Activated CD4-positive, CD25-positive, alpha-beta regulatory T cell treated with anti-CD3 and anti-CD28 coated beads, Interleukin-2, amount 50 U/mL, for 72 hours (primary cell): Measurements from ENCODE around the gene TLK1.
"Not testable (repeated sequence)": the region's sequence is repeated elsewhere in the genome, so short reads cannot be mapped to it uniquely, and the experiment has no call there.

Source experiments
- DNase-seq: peaks from one replicate; pipeline ENCODE4 v3.0.0; 2021

Gene TLK1

DNA sequence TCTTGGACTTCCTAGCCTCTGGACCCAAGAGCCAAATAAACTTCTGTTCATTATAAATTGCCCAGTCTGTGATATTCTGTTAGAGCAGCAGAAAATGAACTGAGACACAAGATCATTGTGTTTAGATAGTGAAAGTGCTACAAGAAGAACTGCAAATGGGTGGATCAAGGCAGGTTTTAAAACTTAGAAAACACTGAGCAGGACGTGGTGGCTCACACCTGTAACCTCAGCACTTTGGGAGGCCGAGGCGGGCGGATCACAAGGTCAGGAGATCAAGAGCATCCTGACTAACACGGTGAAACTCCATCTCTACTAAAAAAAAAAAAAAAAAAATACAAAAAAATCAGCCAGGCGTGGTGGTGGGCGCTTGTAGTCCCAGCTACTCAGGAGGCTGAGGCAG, 84.3 kb downstream of the TLK1 start:
- not testable (repeated sequence) for DNase-seq

DNA sequence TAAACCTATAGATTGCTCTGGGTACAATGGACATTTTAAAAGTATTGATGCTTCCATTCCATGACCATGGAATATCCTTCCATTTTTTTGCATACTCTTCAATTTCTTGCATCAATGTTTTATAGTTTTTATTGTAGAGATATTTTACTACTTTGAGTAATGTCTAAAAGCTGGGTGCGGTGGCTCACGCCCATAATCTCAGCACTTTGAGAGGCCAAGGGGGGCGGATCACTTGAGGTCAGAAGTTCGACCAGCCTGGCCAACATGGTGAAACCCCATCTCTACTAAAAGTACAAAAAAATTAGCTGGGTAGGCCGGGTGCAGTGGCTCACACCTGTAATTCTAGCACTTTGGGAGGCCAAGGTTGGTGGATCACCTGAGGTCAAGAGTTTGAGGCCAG, 88.5 kb downstream of the TLK1 start:
- DNase-seq = no peak

DNA sequence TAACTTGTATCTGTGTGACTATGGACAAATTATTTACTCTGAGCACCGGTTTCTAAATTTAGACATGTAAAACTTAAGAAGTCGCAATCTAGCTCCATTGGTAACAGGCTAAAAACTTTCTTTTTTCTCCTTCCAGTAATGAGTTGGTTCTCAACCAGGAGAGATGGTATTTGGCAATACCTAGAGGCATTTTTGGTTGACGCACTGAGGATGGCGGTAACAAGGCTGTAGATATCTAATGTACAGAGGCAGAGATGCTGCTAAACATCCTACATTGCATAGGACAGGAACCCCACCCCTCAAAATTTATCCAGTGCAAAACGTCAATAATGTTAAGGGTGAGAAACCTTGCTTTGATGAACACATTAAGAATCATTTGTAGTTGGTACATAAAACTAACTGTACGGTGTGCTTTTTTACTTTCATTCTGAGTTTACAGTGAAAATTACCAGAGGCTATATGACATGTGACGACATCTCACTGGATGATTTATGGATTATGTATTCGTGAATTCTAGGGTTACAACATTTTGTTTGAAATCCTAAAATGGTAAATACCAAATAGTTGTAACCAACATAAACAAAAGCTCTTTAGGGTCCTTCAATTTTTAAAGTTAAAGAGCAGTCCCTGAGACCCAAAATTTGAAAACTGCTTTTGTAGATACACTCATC, 91.3 kb downstream of the TLK1 start:
- DNase-seq = no peak

DNA sequence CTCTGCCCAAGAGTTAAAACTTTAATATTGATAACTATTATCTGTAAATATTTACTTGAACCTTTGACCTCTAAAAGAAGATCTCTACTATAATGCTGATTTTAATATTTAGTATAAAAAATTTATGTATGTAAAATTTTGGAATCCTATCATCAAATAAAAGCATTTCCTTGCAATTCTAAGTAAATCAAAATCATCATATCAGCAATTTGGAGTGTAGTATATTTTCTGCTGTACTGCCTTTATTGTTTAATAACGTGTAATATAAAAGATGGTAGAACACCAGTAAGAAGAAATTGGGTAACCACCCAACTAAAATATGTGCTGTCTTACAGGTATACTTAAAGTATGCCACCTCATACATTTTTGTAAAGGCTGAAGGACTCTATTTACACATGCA, 94.6 kb downstream of the TLK1 start:
- no peak for DNase-seq

- DNase-seq = no peak
Observed at GRCh38 chr2:171057575-171057974, 103.1 kb downstream of the TLK1 start.

GRCh38 chr2:171056307-171056706, 104.4 kb downstream of the TLK1 start:
- DNase-seq = no peak

GRCh38 chr2:171049691-171050090, 111.0 kb downstream of the TLK1 start:
- DNase-seq = no peak

DNA sequence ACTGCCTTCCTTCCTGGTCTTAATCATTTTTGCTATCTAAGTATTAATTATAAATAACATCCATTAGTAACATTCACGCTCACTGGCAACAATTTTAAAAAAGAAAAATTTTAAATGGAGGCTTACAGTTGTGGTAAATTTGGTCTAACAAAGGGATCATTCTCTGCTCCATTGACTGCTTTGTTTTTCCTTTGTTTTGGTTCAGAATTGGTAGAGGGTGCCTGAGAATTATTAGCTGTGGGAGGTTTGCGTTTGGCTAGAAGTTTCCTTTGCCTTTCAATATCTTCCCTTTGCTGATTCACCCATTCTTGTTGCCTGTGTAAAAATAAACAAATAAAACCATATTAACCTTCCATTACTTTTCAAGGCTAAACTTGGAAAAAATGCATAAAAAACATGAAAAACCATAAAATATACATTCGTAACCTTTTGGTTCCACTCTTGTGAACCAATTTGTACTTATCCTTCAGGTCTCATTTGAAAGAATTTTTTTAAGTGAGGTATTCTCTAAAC, 114.6 kb downstream of the TLK1 start:
- DNase-seq = no peak

GRCh38 chr2:171044416-171044815, 116.3 kb downstream of the TLK1 start:
- DNase-seq = no peak

DNA sequence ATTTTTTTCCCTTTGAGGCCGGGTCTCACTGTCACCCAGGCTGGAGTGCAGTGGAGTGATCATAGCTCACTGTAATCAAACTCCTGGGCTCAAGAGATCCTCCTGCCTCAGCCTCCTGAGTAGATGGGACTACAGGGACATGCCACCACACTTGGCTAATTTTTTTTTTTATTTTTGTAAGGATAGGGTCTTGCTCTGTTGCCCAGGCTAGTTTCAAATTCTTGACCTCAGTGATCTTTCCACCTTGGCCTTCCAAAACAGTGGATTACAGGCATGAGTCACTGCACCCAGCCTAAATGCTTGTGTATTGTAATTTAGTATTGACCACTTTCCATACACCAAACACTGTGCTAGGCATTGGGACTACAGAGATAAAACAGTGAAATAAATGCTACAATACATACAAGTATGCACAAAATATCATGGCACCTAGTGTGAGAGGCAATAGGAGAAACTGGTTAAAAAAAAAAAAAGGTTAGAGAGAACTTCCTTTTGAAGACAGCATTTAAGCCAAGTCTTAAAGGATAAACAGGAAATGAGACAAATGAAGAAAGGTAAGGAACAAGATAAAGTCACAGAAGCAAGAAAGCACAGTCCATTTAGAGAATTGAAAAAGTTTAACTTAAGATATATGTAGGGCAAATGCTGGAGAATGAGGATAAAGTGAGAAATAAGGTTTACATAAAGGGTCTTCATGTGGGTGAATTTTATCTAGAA, 118.3 kb downstream of the TLK1 start:
- DNase-seq = no peak

DNA sequence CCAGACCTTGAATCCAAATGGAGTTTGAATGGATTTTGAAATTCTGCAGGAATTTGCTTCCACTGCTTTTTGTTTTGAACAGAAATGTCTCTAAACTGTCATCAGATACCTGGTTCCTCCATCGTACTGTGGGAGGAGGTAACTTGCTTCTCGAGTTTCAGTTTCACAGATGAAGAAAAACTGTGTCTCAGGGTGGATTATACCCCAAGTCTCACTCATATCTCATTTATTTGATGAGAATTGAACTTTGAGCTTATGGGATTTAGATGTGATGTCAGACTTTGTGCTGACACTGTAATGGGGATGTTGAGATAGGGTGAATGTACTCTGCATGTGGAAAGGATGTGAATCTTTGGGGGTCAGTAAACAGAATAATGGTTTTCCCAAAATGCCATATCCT, 124.2 kb downstream of the TLK1 start:
- DNase-seq = no peak

GRCh38 chr2:171034315-171034714, 126.4 kb downstream of the TLK1 start:
- DNase-seq = no peak

DNA sequence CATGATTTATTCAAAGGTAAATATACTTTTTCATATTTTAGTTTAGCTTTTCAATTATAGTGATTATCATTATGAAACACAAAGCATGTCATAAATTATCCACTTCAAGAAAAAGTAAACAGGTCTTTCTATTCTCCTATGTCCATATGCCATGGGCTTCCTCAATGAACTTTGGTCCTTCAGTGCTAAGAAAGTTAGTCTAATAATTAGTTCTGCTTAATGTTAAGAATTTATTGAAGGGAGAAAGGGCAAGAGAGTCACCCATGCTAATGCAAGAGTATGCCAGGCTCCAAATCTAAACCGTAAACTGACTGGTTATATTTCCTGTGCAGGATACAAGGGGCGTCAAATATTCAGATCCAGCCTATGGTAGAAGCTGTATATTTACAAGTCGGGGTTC, 135.5 kb downstream of the TLK1 start:
- no peak for DNase-seq

DNA sequence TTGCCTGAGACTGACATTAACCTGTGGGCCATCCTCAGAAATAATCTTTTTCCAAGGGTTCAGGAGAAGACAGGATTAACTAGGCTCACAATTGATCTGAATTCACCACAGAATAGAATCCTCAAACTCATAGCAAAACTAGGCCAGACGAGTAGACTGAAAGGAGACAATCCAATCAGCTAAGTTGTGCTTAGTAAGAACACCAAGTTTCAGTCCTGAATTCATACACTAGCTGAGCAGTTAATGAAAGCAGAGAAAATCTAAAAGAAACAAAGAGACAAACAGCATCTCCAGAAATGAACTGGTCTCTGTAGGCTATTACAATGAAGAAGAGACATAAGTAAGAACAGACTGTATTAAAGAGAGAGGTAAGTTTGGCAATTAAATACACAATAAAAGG, 142.2 kb downstream of the TLK1 start:
- no peak for DNase-seq

GRCh38 chr2:171016125-171016524, 144.6 kb downstream of the TLK1 start:
- DNase-seq = no peak

DNA sequence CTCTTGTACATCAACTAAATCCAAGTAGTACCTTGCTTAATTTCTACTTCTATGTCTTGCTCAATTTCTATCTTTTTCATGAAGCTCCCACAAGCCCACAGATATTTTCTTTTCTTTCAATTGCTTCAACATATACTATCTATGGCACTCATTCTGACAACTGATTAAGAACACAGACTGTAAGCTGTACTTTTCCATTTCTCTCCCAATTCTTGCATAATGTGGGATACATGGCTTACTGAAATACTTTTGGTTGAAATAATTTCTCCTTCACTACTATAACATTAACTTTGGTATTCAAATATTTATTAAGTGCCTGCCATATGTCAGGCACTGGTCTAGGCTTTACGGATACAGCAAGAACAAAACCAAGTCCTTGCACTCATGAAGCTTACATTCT, 146.8 kb downstream of the TLK1 start:
- DNase-seq = no peak

DNA sequence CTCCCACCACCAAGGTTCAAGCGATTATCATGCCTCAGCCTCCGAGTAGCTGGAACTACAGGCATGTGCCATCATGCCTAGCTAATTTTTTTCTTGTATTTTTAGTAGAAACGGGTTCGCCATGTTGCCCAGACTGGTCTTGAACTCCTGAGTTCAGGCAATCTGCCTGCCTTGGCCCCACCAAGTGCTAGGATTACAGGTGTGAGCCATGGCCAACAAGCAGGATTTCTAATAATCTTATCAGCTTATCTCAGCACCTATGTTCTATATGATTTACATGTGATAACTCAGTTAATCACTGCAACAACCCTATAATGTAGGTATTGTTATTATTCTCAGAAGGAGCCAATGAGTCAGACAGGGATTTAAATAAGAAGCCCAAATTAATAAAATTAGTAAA, 151.3 kb downstream of the TLK1 start:
- no peak for DNase-seq

DNA sequence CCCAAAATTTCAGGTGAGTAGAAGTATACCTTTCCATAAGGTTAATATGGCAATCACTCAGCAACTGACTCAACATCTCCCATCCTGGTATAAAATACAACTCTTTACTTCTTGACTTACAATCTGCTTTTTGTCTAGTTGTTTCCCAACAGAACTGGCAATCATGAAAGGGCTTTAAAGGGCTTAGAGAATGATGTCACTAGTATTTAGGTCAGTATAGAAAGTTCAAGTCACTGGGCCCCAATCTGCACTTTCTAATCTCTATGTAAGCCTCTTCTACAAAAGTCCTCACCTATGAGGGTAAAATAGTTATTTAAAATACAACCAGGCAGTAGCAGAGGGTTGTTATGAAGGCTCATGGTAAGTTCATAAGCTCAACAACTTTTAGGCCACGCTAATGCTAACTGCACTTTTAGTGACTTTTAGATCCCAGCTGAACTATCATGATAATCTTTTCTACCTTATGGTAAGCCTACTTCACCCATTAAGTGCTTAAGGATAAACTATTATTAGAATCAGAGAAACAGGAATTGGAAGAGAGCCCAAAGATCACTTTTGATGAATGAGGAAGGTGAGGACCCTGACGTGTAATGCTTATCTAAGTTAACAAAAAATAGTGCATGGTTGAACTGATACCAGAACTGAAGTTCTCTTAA, 152.0 kb downstream of the TLK1 start:
- DNase-seq = no peak

- DNase-seq = no peak
Observed at GRCh38 chr2:171004833-171005232, 155.9 kb downstream of the TLK1 start.

- no peak for DNase-seq
Observed at GRCh38 chr2:171004363-171004762, 156.3 kb downstream of the TLK1 start.

GRCh38 chr2:170999654-171000053, 161.0 kb downstream of the TLK1 start:
- DNase-seq = no peak

- no peak for DNase-seq
Observed at GRCh38 chr2:170997893-170998597, 162.6 kb downstream of the TLK1 start.

GRCh38 chr2:170996316-170996715, 164.4 kb downstream of the TLK1 start:
- no peak for DNase-seq
